Testis (tissue), 2 donors: ENCODE results near the gene OSM.

ENCODE experiments used
- CTCF ChIP-seq, 3 experiments: fragments of 450-650 bp in 2 of 3; fragments of 200-600 bp in 1 of 3; sonication (generic) in 1 of 3; IDR thresholded peaks; one replicate each; pipeline ENCODE4 v1.5.1; 2016 to 2019; ENCODE audit warnings: antibody characterized with exemption in 3 of 3, mild to moderate bottlenecking in 2 of 3, moderate library complexity in 1 of 3
- POLR2A ChIP-seq: fragments of 450-650 bp; IDR thresholded peaks from one replicate; pipeline ENCODE4 v1.6.1; 2017; ENCODE audit warnings: antibody characterized with exemption, mild to moderate bottlenecking, moderate library complexity

GRCh38 chr22:30307041-30307574 is 40.5 kb upstream of the OSM start:
- TF ChIP-seq CTCF (IDR thresholded peaks at IDR 0.05) (no peak), POLR2A (no peak)
